Mucosa of stomach (tissue), 1 donor: ENCODE measurements around the gene CDCA7.

Source experiments
- H3K27me3 ChIP-seq: one replicate; pipeline ENCODE4 v1.7.0; 2013; ENCODE audit warnings: mild to moderate bottlenecking, low read length; ENCODE audit not compliant: control insufficient read depth, insufficient read depth
- H3K36me3 ChIP-seq: one replicate; pipeline ENCODE4 v1.7.0; 2013; ENCODE audit warnings: low read length; ENCODE audit not compliant: control insufficient read depth, insufficient read depth
- H3K4me1 ChIP-seq: one replicate; pipeline ENCODE4 v1.7.0; 2013; ENCODE audit warnings: mild to moderate bottlenecking, low read length; ENCODE audit not compliant: control insufficient read depth, insufficient read depth
- H3K4me3 ChIP-seq: one replicate; pipeline ENCODE4 v1.7.0; 2013; ENCODE audit warnings: low read length
- H3K9ac ChIP-seq: one replicate; pipeline ENCODE4 v1.7.0; 2013; ENCODE audit warnings: mild to moderate bottlenecking, low read length, moderate library complexity
- H3K9me3 ChIP-seq: one replicate; pipeline ENCODE4 v1.7.0; 2013; ENCODE audit warnings: mild to moderate bottlenecking, low read length, moderate library complexity; ENCODE audit not compliant: control insufficient read depth
- donor health status: Pancreatic carcinoma.

Gene CDCA7

GRCh38 chr2:173347305-173348168 is 7.1 kb upstream of the CDCA7 start:
- H3K4me3 ChIP-seq, result no peak overlapping the region
- H3K27me3 ChIP-seq, result no peaks in the 10 kb centered on the region
- H3K9ac ChIP-seq, result no peak overlapping the region
- peaks cover 9% of the 10 kb centered on the region for H3K9me3 ChIP-seq
- H3K36me3 ChIP-seq, result no peaks in the 10 kb centered on the region
- no peaks in the 10 kb centered on the region for H3K4me1 ChIP-seq

GRCh38 chr2:173349287-173349686 is 5.4 kb upstream of the CDCA7 start:
- Histone ChIP-seq H3K36me3 (no peaks in the 10 kb centered on the region), H3K4me1 (peaks cover 3% of the 10 kb centered on the region), H3K27me3 (peaks cover 9% of the 10 kb centered on the region), H3K9me3 (peaks cover 9% of the 10 kb centered on the region), H3K9ac (no peak overlapping the region), H3K4me3 (no peak overlapping the region)

GRCh38 chr2:173350383-173350782 is 4.3 kb upstream of the CDCA7 start:
- H3K36me3 ChIP-seq, result no peaks in the 10 kb centered on the region
- H3K4me3 ChIP-seq, result no peak overlapping the region
- peaks cover 6% of the 10 kb centered on the region for H3K4me1 ChIP-seq
- H3K9ac ChIP-seq, result no peak overlapping the region
- H3K9me3 ChIP-seq, result peaks cover 9% of the 10 kb centered on the region
- H3K27me3 ChIP-seq, result peaks cover 20% of the 10 kb centered on the region

- H3K27me3 ChIP-seq, result peaks cover 33% of the 10 kb centered on the region
- H3K9ac ChIP-seq, result no peak overlapping the region
- H3K9me3 ChIP-seq, result no peaks in the 10 kb centered on the region
Observed at GRCh38 chr2:173351879-173352278, 2.8 kb upstream of the CDCA7 start.

GRCh38 chr2:173353556-173353955 is 1.1 kb upstream of the CDCA7 start:
- no peak overlapping the region for H3K9ac ChIP-seq
- H3K9me3 ChIP-seq, result no peaks in the 10 kb centered on the region
- H3K4me1 ChIP-seq, result peaks cover 6% of the 10 kb centered on the region
- H3K4me3 ChIP-seq, result no peak overlapping the region
- H3K36me3 ChIP-seq, result no peaks in the 10 kb centered on the region
- H3K27me3 ChIP-seq, result peaks cover 37% of the 10 kb centered on the region

More at GRCh38 chr2:173351879-173352278, 2.8 kb upstream of the CDCA7 start:
- Histone ChIP-seq H3K4me1 (peaks cover 6% of the 10 kb centered on the region), H3K36me3 (no peaks in the 10 kb centered on the region), H3K4me3 (no peak overlapping the region)

- H3K9me3 ChIP-seq, result no peaks in the 10 kb centered on the region
- H3K36me3 ChIP-seq, result no peaks in the 10 kb centered on the region
- H3K27me3 ChIP-seq, result peaks cover 37% of the 10 kb centered on the region
- H3K9ac ChIP-seq, result peak overlapping the region; percentile 47
- peaks cover 6% of the 10 kb centered on the region for H3K4me1 ChIP-seq
- H3K4me3 ChIP-seq, result peak overlapping the region; percentile 48
Observed at GRCh38 chr2:173354073-173354581, 545 bp upstream of the CDCA7 start.

GRCh38 chr2:173355132-173355865 is 627 bp downstream of the CDCA7 start:
- no peaks in the 10 kb centered on the region for H3K9me3 ChIP-seq
- peak overlapping the region; percentile 56 for H3K4me3 ChIP-seq
- H3K9ac ChIP-seq, result no peak overlapping the region
- peaks cover 6% of the 10 kb centered on the region for H3K4me1 ChIP-seq
- no peaks in the 10 kb centered on the region for H3K36me3 ChIP-seq
- H3K27me3 ChIP-seq, result peaks cover 37% of the 10 kb centered on the region

- Histone ChIP-seq H3K9ac (no peak overlapping the region), H3K27me3 (peaks cover 37% of the 10 kb centered on the region), H3K9me3 (no peaks in the 10 kb centered on the region), H3K36me3 (no peaks in the 10 kb centered on the region), H3K4me1 (peaks cover 6% of the 10 kb centered on the region), H3K4me3 (peak overlapping the region; percentile 22)
Observed at GRCh38 chr2:173355866-173356508, 1.3 kb downstream of the CDCA7 start.

- Histone ChIP-seq H3K4me1 (peaks cover 6% of the 10 kb centered on the region), H3K36me3 (no peaks in the 10 kb centered on the region), H3K4me3 (no peak overlapping the region), H3K9me3 (no peaks in the 10 kb centered on the region), H3K9ac (no peak overlapping the region), H3K27me3 (peaks cover 37% of the 10 kb centered on the region)
Observed at GRCh38 chr2:173357346-173357745, 2.7 kb downstream of the CDCA7 start.

GRCh38 chr2:173358616-173359015 is 3.9 kb downstream of the CDCA7 start:
- Histone ChIP-seq H3K27me3 (peaks cover 35% of the 10 kb centered on the region), H3K9me3 (no peaks in the 10 kb centered on the region), H3K9ac (no peak overlapping the region), H3K4me3 (no peak overlapping the region), H3K36me3 (no peaks in the 10 kb centered on the region), H3K4me1 (peaks cover 6% of the 10 kb centered on the region)

- no peaks in the 10 kb centered on the region for H3K36me3 ChIP-seq
- peaks cover 29% of the 10 kb centered on the region for H3K27me3 ChIP-seq
- no peak overlapping the region for H3K4me3 ChIP-seq
- H3K9ac ChIP-seq, result no peak overlapping the region
- no peaks in the 10 kb centered on the region for H3K9me3 ChIP-seq
- peaks cover 3% of the 10 kb centered on the region for H3K4me1 ChIP-seq
Observed at GRCh38 chr2:173359231-173359630, 4.6 kb downstream of the CDCA7 start.

- no peak overlapping the region for H3K4me3 ChIP-seq
- no peak overlapping the region for H3K9ac ChIP-seq
- no peaks in the 10 kb centered on the region for H3K4me1 ChIP-seq
- H3K27me3 ChIP-seq, result no peaks in the 10 kb centered on the region
- no peaks in the 10 kb centered on the region for H3K9me3 ChIP-seq
- no peaks in the 10 kb centered on the region for H3K36me3 ChIP-seq
Observed at GRCh38 chr2:173370198-173370597, 15.5 kb downstream of the CDCA7 start.
